Muscle of leg (tissue), 11 donors: Measurements from ENCODE around the gene PIWIL4. TPM values are rescaled to one million over a fixed set of nuclear protein-coding genes. Genes with fewer than 3 reads are reported as not detected.
"Not testable (repeated sequence)": the region's sequence is repeated elsewhere in the genome, so short reads cannot be mapped to it uniquely, and the experiment has no call there.

Experiments used
- DNase-seq: peaks from one replicate; pipeline ENCODE4 v3.0.0; 2013
- H3K27ac ChIP-seq: one replicate; pipeline ENCODE4 v1.5.1; 2013; ENCODE audit warnings: mild to moderate bottlenecking, low read length, control low read depth
- H3K27me3 ChIP-seq: one replicate; pipeline ENCODE4 v1.6.1; 2013; ENCODE audit warnings: low read length; ENCODE audit not compliant: control insufficient read depth, insufficient read depth
- H3K36me3 ChIP-seq: one replicate; pipeline ENCODE4 v1.6.1; 2013; ENCODE audit warnings: low read length; ENCODE audit not compliant: control insufficient read depth, insufficient read depth
- H3K4me1 ChIP-seq: one replicate; pipeline ENCODE4 v1.6.1; 2013; ENCODE audit warnings: low read length; ENCODE audit not compliant: control insufficient read depth, insufficient read depth
- H3K4me3 ChIP-seq: one replicate; pipeline ENCODE4 v1.5.1; 2013; ENCODE audit warnings: low read length, control low read depth
- H3K9me3 ChIP-seq: replicated peaks from 2 replicates; pipeline ENCODE4 v1.6.1; 2013; ENCODE audit warnings: low read depth, low read length; ENCODE audit not compliant: control insufficient read depth
- WGBS: methylation state at CpG from one replicate; pipeline ENCODE4 v1.1.5; 2013; ENCODE audit warnings: missing lambda C conversion rate; ENCODE audit not compliant: insufficient coverage; 5-methylcytosine and 5-hydroxymethylcytosine counted together
- polyA plus RNA-seq, 8 donors: library from polyadenylated mRNA; unstranded; fragments of 120-200 nt; gene quantifications; one replicate each; pipeline versions ENCODE4 v1.2.1 to v1.2.3, GENCODE V29; 2013; ENCODE audit warnings: inconsistent platforms in 1 of 8, low replicate concordance in 1 of 8; ENCODE audit not compliant: insufficient read length in 8 of 8, insufficient read depth in 1 of 8
- total RNA-seq: library from RNA; stranded (reverse); fragments of 120-200 nt; gene quantifications from one replicate; pipeline ENCODE4 v1.2.4, GENCODE V29; 2013

PIWIL4 gene
- total and polyA plus RNA-seq, 9 donors = 2.6 to 5.2 (median 3.6) TPM

- DNase-seq = no peak
Measured at GRCh38 chr11:94599510-94599909, 32.3 kb downstream of the PIWIL4 start.

GRCh38 chr11:94602430-94603372, 35.5 kb downstream of the PIWIL4 start:
- peak; percentile 56 for DNase-seq
- Histone ChIP-seq H3K27ac (no peak overlapping the region), H3K36me3 (peaks cover 3% of the 10 kb centered on the region), H3K9me3 (no peaks in the 10 kb centered on the region), H3K4me3 (no peak overlapping the region), H3K27me3 (no peaks in the 10 kb centered on the region), H3K4me1 (no peaks in the 10 kb centered on the region)
- no CpG with 5 or more reads among the region's 8 CpGs for WGBS

More at GRCh38 chr11:94599510-94599909, 32.3 kb downstream of the PIWIL4 start:
- H3K27me3 ChIP-seq = no peaks in the 10 kb centered on the region
- no peaks in the 10 kb centered on the region for H3K9me3 ChIP-seq
- H3K36me3 ChIP-seq = peaks cover 3% of the 10 kb centered on the region
- H3K27ac ChIP-seq = no peak overlapping the region
- WGBS = 100% methylated on average over 2 of the region's 3 CpGs
- H3K4me1 ChIP-seq = no peaks in the 10 kb centered on the region
- H3K4me3 ChIP-seq = no peak overlapping the region

GRCh38 chr11:94603587-94603986, 36.4 kb downstream of the PIWIL4 start:
- DNase-seq = no peak
- Histone ChIP-seq H3K27me3 (no peaks in the 10 kb centered on the region), H3K9me3 (no peaks in the 10 kb centered on the region), H3K4me1 (no peaks in the 10 kb centered on the region), H3K4me3 (no peak overlapping the region), H3K36me3 (peaks cover 6% of the 10 kb centered on the region), H3K27ac (no peak overlapping the region)
- no CpG with 5 or more reads among the region's 1 CpG for WGBS

GRCh38 chr11:94604482-94604881, 37.3 kb downstream of the PIWIL4 start:
- Histone ChIP-seq H3K4me3 (no peak overlapping the region), H3K27ac (no peak overlapping the region), H3K9me3 (no peaks in the 10 kb centered on the region), H3K36me3 (peaks cover 3% of the 10 kb centered on the region), H3K27me3 (no peaks in the 10 kb centered on the region), H3K4me1 (no peaks in the 10 kb centered on the region)
- no peak for DNase-seq
- 42% methylated on average over 1 of the region's 3 CpGs for WGBS

- no peak overlapping the region for H3K4me3 ChIP-seq
- no peak overlapping the region for H3K27ac ChIP-seq
- H3K27me3 ChIP-seq = no peaks in the 10 kb centered on the region
- no peak for DNase-seq
- peaks cover 11% of the 10 kb centered on the region for H3K9me3 ChIP-seq
- H3K4me1 ChIP-seq = no peaks in the 10 kb centered on the region
- H3K36me3 ChIP-seq = peaks cover under 1% of the 10 kb centered on the region
- no CpG with 5 or more reads among the region's 1 CpG for WGBS
Measured at GRCh38 chr11:94613120-94613519, 46.0 kb downstream of the PIWIL4 start.

- Histone ChIP-seq H3K4me3 (no peak overlapping the region), H3K4me1 (no peaks in the 10 kb centered on the region), H3K9me3 (peaks cover 4% of the 10 kb centered on the region), H3K27me3 (no peaks in the 10 kb centered on the region), H3K36me3 (no peaks in the 10 kb centered on the region), H3K27ac (no peak overlapping the region)
- peak; percentile 85 for DNase-seq
- no CpG with 5 or more reads among the region's 6 CpGs for WGBS
Measured at GRCh38 chr11:94623120-94623735, 56.1 kb downstream of the PIWIL4 start.

- not testable (repeated sequence) for H3K9me3 ChIP-seq, H3K27me3 ChIP-seq, H3K4me3 ChIP-seq, DNase-seq, H3K36me3 ChIP-seq, H3K27ac ChIP-seq, H3K4me1 ChIP-seq
- no CpG with 5 or more reads among the region's 3 CpGs for WGBS
Measured at GRCh38 chr11:94625422-94625821, 58.3 kb downstream of the PIWIL4 start.

- WGBS = no CpG with 5 or more reads among the region's 3 CpGs
- not testable (repeated sequence) for H3K4me3 ChIP-seq, DNase-seq, H3K27ac ChIP-seq, H3K4me1 ChIP-seq, H3K27me3 ChIP-seq, H3K36me3 ChIP-seq, H3K9me3 ChIP-seq
Measured at GRCh38 chr11:94627003-94627560, 59.9 kb downstream of the PIWIL4 start.

- H3K4me3 ChIP-seq = no peak overlapping the region
- no peak for DNase-seq
- H3K36me3 ChIP-seq = no peaks in the 10 kb centered on the region
- no peaks in the 10 kb centered on the region for H3K27me3 ChIP-seq
- no peak overlapping the region for H3K27ac ChIP-seq
- H3K4me1 ChIP-seq = no peaks in the 10 kb centered on the region
- no CpG with 5 or more reads among the region's 1 CpG for WGBS
- H3K9me3 ChIP-seq = peaks cover 4% of the 10 kb centered on the region
Measured at GRCh38 chr11:94629741-94630140, 62.6 kb downstream of the PIWIL4 start.

- Histone ChIP-seq H3K27ac (no peak overlapping the region), H3K9me3 (peaks cover 4% of the 10 kb centered on the region), H3K4me3 (no peak overlapping the region), H3K27me3 (no peaks in the 10 kb centered on the region), H3K4me1 (no peaks in the 10 kb centered on the region), H3K36me3 (no peaks in the 10 kb centered on the region)
- no CpG with 5 or more reads among the region's 3 CpGs for WGBS
- no peak for DNase-seq
Measured at GRCh38 chr11:94630221-94630620, 63.1 kb downstream of the PIWIL4 start.
